Endothelial cell of umbilical vein (primary cell): ENCODE measurements around the gene MSMB.

Source experiments
- CTCF ChIP-seq, 2 donors: IDR thresholded peaks; 1 replicate in 1 of 2; 2 replicates in 1 of 2; pipeline ENCODE4 v1.5.1; 2011; ENCODE audit warnings: low read length in 2 of 2, mild to moderate bottlenecking in 2 of 2, moderate library complexity in 2 of 2, control low read depth in 1 of 2, inconsistent platforms in 1 of 2, low read depth in 1 of 2; ENCODE audit not compliant: insufficient read depth in 1 of 2; ENCODE audit errors: extremely low read depth in 1 of 2
- MYC ChIP-seq: IDR thresholded peaks from one replicate; pipeline ENCODE4 v1.6.1; 2011; ENCODE audit warnings: mild to moderate bottlenecking, low read depth, low read length
- POLR2A ChIP-seq: IDR thresholded peaks from 2 replicates; pipeline ENCODE4 v1.6.1; 2012; ENCODE audit warnings: low read depth, mild to moderate bottlenecking, control low read depth, low read length
- TF ChIP-seq, protein P1 (sequence below): IDR thresholded peaks from 2 replicates; pipeline ENCODE4 v1.6.1; 2011; ENCODE audit not compliant: insufficient read depth, insufficient read length

- TF ChIP-seq MYC (no peak), CTCF (IDR thresholded peaks at IDR 0.05; ENCODE audit: extremely low read depth in 1 of 2, insufficient read depth in 1 of 2, low read depth in 1 of 2, low read length in 2 of 2) (no peak), POLR2A (no peak)
- TF ChIP-seq, protein P1, sequence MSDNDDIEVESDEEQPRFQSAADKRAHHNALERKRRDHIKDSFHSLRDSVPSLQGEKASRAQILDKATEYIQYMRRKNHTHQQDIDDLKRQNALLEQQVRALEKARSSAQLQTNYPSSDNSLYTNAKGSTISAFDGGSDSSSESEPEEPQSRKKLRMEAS = no peak
These were observed 23.8 kb upstream of the MSMB start for GRCh38 chr10:46069771-46070463.
